RWPE1 (cell line): ENCODE results near the gene ZNF775.
A peak's percentile ranks its signal among the peaks of the same experiment; 100 is the strongest.

ENCODE experiments used
- CTCF ChIA-PET: fragments of 350-600 bp; sonication (Branson Sonifier 250); formaldehyde crosslinking; extraction: SDS; loops from one replicate; lab custom pipeline; 2021; lab: Yijun Ruan, JAX
- POLR2A ChIA-PET: fragments of 400-600 bp; formaldehyde crosslinking; extraction: SDS; loops from one replicate; lab custom pipeline; 2020; ENCODE audit warnings: antibody characterized with exemption; ENCODE audit not compliant: low non-redundant PET; lab: Yijun Ruan, JAX
- DNase-seq: peaks from one replicate; pipeline ENCODE4 v3.0.0; 2012; ENCODE audit warnings: low spot score
- H3K27ac ChIP-seq: fragments of 450-650 bp; 2 replicates; pipeline ENCODE4 v1.5.1; 2017
- CTCF ChIP-seq: fragments of 450-650 bp; conservative IDR thresholded peaks from 2 replicates; pipeline ENCODE4 v1.5.1; 2017; ENCODE audit warnings: low read depth, mild to moderate bottlenecking

ZNF775 gene

DNA sequence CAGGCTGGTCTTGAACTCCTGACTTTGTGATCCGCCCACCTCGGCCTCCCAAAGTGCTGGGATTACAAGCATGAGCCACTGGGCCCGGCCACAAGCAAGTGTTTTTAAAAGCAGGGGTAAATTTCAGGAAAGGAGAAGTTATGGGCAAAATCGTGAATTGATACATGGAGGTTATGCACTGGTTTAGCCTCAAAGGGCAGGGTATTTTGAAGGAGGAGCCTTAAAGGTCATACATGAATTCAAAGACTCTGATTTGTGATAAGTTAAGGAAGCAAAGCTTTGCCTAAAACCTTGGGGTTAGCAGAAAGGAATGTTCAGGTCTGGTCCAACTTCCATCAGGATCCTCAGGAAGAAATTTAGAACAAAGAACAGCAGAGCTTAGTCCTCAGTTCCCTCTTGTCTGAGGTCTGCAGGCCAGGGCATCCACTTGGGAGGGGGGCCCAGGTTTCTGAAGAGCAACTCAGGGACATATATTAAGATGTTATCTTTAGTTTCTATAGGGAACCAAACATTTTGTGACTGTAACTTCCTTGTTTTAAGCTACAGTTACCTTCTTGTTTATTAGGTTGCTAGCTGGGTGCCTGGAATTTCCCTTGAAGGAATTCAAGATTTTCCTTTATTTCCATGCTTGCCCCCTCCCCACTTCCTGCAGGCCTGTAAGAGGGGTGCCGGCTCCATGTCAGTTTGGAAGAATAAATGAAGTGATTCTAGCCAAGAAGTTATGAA is 13.3 kb upstream of the ZNF775 start:
- no peak for TF ChIP-seq CTCF
- ChIA-PET POLR2A (interaction anchor here (0.7 kb wide), 1 partner anchor 513 kb away, joined by 3 read pairs; no protein-coding TSS in a partner anchor), CTCF (interaction anchor here (0.7 kb wide), 1 partner anchor 58 kb away, joined by 4 read pairs; no protein-coding TSS in a partner anchor)
- DNase-seq = no peak
- H3K27ac ChIP-seq = no peak overlapping the region

DNA sequence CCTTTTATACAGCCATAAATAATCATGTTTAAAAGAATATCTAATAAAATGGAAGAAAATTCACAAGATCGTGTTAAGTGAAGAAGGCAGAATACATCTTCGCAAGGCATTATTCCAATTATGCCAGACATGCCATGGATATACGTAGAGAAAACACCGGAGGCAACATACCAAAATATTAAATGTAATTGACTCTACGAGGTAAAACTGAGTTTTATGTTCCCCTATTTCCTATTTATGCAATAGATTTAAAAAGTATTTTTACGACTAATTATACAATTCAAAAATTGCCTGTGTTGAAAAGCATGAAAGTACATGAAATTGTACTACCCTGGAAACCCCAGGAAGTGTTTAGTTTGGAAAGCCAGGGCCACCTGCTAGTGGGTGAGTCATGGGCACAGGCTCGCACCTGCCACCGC is 11.4 kb upstream of the ZNF775 start:
- H3K27ac ChIP-seq = peak overlapping the region; percentile 87
- TF ChIP-seq CTCF = no peak
- ChIA-PET POLR2A (no interaction called here), CTCF (no interaction called here)
- DNase-seq = peak; percentile 60

GRCh38 chr7:150368096-150368883 is 10.8 kb upstream of the ZNF775 start, which contains the start of gene REPIN1:
REPIN1 (plus strand) TSS chr7:150368822; CDS start chr7:150369712, 890 bp downstream.
- TF ChIP-seq CTCF = no peak
- CTCF ChIA-PET = interaction anchor here (0.7 kb wide), 2 partner anchors 31 to 53 kb away, joined by 3 read pairs; no protein-coding TSS in a partner anchor
- peak; percentile 57 for DNase-seq
- H3K27ac ChIP-seq = peak within 1 kb of the TSS; percentile 87
- POLR2A ChIA-PET = no interaction called here

DNA sequence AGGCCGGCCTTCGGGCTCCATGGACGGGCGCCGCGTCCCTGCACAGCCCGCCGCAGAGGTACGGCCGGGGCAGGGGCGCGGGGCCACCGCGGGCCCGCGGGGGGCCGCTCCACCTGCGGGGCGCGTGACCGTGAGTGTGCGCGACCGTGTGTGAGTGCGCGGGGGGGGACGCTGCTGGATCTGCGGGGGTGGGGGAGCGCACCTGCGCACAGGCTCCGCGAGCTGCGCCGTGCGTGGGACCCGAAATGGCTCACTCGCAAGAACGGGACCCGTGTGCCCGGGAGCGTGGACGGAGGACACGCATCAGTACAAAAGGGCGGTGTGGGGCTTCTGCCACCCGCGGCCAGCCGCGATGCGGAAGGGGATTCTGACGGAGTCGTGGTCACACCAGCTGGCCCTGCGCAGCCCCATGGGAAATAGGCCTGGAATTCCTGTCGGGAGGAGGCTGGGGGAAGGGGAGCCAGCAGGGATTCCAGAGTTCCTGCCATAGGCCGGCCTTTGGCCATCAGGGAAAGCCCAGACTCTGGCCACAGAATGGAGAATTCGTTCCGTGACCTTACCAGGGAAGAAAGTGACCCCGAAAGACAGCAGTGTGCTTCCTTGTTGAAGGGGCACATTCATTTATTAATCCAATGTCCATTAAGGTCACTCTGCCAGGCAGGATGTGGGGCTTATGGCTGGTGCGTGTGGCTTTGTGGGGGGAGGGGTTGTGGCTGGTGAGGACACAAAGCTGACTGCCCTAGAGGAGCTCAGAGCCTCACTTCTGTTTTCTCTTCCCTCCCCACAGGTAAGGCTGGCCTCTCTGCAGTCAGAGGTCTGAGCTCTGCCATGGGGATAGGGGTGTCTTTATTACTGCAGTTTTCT is 10.0 kb upstream of the ZNF775 start:
- TF ChIP-seq CTCF = no peak
- ChIA-PET CTCF (interaction anchor here (0.7 kb wide), 2 partner anchors 31 to 52 kb away, joined by 3 read pairs; no protein-coding TSS in a partner anchor), POLR2A (no interaction called here)
- H3K27ac ChIP-seq = peak overlapping the region; percentile 87
- DNase-seq = peak; percentile 41

GRCh38 chr7:150369748-150370501 is 9.2 kb upstream of the ZNF775 start:
- DNase-seq = no peak
- CTCF ChIA-PET = no interaction called here
- POLR2A ChIA-PET = no interaction called here
- TF ChIP-seq CTCF = no peak
- H3K27ac ChIP-seq = peak overlapping the region; percentile 87
